Fibroblast of mammary gland (primary cell): ENCODE data around the gene RAX2.

ENCODE experiments used
- DNase-seq: peaks from one replicate; pipeline ENCODE4 v3.0.0-alpha.2; 2010; ENCODE audit warnings: low read depth
- H3K4me3 ChIP-seq: 2 replicates; pipeline ENCODE4 v1.5.1; 2011; ENCODE audit warnings: low read depth, mild to moderate bottlenecking, low read length, moderate library complexity; ENCODE audit not compliant: control insufficient read depth
- TF ChIP-seq, protein P1 (sequence below): conservative IDR thresholded peaks from 2 replicates; pipeline ENCODE4 v1.5.1; 2011; ENCODE audit warnings: low read depth, low read length, inconsistent platforms; ENCODE audit not compliant: control insufficient read depth, insufficient read depth

The RAX2 gene

DNA sequence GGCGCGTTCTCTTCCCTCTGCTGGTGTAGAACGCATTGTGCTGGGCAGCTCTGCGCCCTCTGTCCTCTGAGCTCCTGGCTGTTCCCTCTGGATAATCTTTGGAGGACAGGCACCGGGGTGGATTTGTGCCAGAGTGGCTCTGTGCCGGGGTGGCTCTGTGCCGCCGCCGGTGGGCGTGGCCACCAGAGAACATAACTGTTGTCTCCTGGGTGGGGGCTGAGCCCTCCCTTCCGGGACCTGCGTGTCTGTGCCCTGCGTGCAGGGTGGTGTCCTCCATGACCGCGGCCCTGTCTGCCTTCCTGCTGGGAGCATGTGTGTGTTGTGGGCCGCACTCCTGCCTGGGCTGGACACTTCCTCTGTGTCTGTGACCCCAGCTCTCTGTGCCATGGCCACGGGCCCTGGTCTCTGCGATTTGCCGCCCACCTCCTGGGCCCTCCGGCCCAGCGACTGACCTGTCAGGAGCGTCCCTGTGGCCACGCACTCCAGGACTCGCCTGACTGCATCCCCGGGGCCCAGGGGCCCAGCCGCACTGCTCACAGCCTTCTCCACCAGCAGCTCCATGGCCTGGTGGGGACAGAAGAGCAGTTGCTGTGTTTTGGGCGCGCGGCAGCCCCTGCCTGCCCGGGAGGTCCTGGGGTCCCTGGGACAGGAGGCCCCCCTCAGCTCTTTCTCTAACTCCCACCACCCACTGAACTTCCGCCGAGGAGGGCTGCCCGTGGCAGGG lies 36.6 kb upstream of the RAX2 start:
- no peak overlapping the region for H3K4me3 ChIP-seq
- DNase-seq: no peak
- TF ChIP-seq, protein P1, sequence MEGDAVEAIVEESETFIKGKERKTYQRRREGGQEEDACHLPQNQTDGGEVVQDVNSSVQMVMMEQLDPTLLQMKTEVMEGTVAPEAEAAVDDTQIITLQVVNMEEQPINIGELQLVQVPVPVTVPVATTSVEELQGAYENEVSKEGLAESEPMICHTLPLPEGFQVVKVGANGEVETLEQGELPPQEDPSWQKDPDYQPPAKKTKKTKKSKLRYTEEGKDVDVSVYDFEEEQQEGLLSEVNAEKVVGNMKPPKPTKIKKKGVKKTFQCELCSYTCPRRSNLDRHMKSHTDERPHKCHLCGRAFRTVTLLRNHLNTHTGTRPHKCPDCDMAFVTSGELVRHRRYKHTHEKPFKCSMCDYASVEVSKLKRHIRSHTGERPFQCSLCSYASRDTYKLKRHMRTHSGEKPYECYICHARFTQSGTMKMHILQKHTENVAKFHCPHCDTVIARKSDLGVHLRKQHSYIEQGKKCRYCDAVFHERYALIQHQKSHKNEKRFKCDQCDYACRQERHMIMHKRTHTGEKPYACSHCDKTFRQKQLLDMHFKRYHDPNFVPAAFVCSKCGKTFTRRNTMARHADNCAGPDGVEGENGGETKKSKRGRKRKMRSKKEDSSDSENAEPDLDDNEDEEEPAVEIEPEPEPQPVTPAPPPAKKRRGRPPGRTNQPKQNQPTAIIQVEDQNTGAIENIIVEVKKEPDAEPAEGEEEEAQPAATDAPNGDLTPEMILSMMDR: no peak

DNA sequence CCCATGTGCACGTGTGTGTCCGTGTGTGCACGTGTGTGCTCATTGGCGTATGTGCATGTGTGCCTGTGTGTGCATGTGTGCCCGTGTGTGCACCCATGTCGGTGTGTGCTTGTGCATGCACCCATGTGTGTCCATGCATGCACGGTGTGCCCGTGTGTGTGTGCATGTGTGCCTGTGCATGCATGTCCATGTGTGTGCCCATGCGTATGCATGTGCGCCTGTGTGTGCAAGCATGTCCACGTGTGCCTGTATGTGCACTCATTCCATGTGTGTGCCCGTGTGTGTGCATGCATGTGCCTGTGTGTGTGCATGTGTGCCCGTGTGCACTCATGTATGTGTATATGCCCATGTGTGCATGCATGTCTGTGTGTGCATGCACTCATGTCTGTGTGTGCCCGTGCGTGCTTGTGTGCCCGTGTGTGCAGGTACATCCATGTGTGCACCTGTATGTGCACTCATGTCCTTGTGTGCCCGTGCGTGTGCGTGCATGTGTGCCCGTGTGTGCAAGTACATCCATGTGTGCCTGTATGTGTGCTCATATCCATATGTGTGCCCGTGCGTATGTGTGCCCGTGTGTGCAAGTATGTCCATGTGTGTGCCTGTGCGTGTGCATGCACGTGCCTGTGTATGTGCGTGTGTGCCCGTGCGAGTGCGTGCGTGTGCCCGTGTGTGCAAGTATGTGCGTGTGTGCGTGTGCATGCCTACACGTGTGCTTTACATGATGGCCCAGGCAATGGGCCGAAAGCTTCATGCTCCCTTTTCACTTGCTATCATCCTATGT lies 35.7 kb upstream of the RAX2 start:
- H3K4me3 ChIP-seq: no peak overlapping the region
- TF ChIP-seq, protein P1: no peak
- DNase-seq: no peak

DNA sequence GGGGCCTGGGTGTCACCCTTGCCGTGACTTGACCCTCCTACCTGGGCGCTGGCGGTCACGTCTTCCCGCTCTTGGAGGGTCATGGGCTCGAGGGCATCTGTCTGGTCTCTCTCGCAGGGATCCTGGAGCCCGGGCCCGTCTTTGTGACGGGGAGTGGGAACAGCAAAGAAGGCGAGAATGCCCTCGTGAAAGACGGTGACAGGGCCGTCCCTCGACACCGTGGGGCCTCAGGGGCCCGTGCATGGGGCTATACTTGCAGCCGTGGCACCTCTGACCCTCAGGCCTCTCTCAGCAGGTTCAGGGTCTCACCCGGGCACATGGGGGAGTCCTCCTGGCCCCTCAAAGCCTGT lies 35.1 kb upstream of the RAX2 start:
- no peak for DNase-seq
- TF ChIP-seq, protein P1: no peak
- H3K4me3 ChIP-seq: no peak overlapping the region

DNA sequence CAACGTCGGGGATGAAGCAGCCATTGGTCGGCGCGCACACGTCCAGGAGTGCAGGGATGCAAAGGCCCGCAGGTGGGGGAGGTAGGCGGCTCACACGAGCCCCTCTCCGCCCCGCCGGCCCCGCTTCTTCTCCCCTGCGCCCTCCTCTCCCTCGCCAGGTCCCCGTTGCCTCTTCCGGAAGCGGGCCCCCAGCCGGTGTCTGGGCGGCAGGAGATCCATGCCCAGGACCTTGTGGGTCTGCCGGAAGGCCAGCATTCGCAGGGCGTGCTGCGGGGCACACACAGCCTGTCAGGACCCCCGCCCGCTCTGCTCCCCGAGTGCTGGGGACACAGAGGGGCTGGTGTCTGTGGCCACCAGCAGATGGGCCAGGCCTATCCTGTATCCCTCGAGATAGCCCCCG lies 33.8 kb upstream of the RAX2 start:
- no peak for DNase-seq
- TF ChIP-seq, protein P1: no peak
- no peak overlapping the region for H3K4me3 ChIP-seq

DNA sequence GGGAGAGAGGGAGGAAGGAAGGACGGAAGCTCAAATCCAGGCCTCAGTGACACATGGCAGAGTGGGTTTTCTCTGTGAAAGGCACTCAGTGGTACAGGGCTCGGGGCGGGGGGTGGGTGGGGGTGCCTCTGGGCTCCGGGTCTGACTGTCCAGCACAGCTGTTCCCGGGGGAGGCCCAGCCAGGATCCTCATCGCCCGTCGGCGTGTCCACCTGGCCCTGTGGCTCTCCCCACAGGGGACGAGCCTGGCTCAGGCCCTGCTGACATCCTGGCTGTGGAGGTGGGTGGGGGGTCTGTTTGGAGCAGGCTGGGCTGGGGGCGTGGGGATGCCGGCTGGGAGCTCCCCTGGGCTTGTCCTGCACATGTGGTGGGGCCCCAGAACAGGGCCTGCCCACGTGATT lies 32.4 kb upstream of the RAX2 start:
- TF ChIP-seq, protein P1: no peak
- no peak for DNase-seq
- no peak overlapping the region for H3K4me3 ChIP-seq

DNA sequence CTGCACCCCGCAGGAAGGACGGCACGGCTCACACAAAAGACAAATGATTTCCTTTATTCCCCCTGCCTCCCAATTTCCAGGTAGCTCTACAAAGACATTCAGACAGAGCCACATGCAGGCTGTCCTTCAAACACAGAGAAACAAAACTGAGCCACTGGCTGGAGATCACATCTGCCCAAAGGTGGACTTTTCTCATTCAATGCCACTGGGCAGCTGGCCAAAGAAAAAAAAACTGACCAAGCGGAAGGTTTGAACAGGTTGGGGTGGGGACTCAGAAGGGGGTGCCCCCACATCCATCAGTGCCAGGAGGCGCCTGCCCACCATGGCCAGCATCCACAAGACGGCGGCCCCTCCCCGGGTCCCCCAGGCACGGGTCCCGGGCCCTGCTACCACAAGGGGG lies 32.0 kb upstream of the RAX2 start:
- DNase-seq: no peak
- no peak overlapping the region for H3K4me3 ChIP-seq
- TF ChIP-seq, protein P1: no peak
